AG04449 (cell line): Measurements from ENCODE around the gene MBD3L1.
A peak's percentile ranks its signal among the peaks of the same experiment; 100 is the strongest.

Source experiments
- CTCF ChIA-PET: fragments of 350-600 bp; formaldehyde crosslinking; extraction: SDS; loops from one replicate; lab custom pipeline; 2021; ENCODE audit warnings: antibody characterized with exemption; lab: Yijun Ruan, JAX
- POLR2A ChIA-PET: fragments of 400-600, 350-600 bp; formaldehyde crosslinking; extraction: SDS; loops from one replicate; lab custom pipeline; 2020; ENCODE audit warnings: antibody characterized with exemption, inconsistent platforms; lab: Yijun Ruan, JAX
- DNase-seq: peaks from one replicate; pipeline ENCODE4 v3.0.0-alpha.2; 2010; ENCODE audit warnings: low read depth, low spot score
- H3K4me3 ChIP-seq: 2 replicates; pipeline ENCODE4 v1.5.1; 2011; ENCODE audit warnings: low read depth, mild to moderate bottlenecking, control low read depth, low read length
- TF ChIP-seq, protein P1 (sequence below): IDR thresholded peaks from one replicate; pipeline ENCODE4 v1.5.1; 2011; ENCODE audit warnings: mild to moderate bottlenecking, moderate library complexity, low read length, control low read depth, inconsistent platforms; ENCODE audit not compliant: insufficient read depth; ENCODE audit errors: missing control alignments

MBD3L1 gene

DNA sequence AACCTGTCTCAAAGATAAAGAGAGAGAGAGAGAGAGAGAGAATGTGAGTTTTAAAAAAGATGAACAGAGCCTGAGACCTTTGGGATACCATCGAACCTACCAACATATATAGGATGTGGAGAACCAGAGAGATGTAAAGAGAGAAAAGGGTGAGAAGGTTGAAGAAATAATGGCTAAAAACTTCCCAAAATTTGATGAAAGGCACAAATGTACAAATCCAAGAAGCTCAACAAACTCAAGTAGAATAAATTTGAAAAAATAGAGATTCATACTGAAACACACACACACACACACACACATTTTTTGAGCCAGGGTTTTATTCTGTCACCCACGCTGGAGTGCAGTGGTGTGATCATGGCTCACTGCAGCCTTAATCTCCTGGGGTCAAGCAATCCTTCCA lies 16.4 kb upstream of the MBD3L1 start:
- no peak for DNase-seq
- CTCF ChIA-PET: no interaction called here
- POLR2A ChIA-PET: no interaction called here
- no peak overlapping the region for H3K4me3 ChIP-seq
- TF ChIP-seq, protein P1, sequence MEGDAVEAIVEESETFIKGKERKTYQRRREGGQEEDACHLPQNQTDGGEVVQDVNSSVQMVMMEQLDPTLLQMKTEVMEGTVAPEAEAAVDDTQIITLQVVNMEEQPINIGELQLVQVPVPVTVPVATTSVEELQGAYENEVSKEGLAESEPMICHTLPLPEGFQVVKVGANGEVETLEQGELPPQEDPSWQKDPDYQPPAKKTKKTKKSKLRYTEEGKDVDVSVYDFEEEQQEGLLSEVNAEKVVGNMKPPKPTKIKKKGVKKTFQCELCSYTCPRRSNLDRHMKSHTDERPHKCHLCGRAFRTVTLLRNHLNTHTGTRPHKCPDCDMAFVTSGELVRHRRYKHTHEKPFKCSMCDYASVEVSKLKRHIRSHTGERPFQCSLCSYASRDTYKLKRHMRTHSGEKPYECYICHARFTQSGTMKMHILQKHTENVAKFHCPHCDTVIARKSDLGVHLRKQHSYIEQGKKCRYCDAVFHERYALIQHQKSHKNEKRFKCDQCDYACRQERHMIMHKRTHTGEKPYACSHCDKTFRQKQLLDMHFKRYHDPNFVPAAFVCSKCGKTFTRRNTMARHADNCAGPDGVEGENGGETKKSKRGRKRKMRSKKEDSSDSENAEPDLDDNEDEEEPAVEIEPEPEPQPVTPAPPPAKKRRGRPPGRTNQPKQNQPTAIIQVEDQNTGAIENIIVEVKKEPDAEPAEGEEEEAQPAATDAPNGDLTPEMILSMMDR: no peak

DNA sequence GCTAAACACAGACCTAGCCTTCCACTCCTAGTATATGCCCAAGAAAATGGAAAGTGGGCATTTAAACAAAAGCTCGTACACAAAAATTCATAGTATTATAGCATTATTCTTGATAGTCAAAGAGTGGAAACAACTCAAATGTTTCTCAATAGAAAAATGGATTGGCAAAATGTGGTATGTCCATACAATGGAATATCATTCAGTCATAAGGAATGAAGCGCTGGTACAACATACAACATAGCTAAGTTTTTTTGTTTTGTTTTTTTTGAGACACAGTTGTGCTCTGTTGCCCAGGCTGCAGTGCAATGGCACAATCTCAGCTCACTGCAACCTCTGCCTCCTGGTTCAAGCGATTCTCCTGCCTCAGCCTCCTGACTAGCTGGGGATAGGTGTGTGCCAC lies 11.9 kb upstream of the MBD3L1 start:
- CTCF ChIA-PET: no interaction called here
- POLR2A ChIA-PET: no interaction called here
- no peak overlapping the region for H3K4me3 ChIP-seq
- no peak for DNase-seq
- TF ChIP-seq, protein P1: no peak

DNA sequence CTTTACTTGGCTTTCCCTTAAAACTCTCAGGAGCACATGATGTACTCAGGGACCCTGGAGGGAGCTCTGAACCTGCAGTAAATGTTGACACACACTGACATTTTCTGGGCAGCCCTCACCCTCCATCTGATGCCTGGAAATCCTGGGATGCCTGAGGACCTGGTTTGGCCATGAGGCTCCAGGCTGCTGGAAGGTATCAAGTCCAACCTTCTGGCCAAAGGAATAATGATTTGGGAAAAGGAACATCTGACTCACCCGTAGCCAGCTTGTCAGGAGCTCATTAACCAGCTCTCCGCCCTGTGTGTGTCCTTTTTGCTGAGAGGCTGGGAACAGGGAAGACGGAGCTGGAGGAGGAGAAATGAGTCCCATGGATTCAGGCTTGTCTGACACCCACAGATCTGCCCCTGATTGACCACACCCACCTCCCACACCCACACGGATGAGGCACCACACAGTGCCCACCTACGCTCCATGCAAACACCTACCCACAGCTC lies 10.4 kb upstream of the MBD3L1 start:
- CTCF ChIA-PET: no interaction called here
- POLR2A ChIA-PET: interaction anchor here (1.0 kb wide), 1 partner anchor 11 kb away, joined by 3 read pairs; no protein-coding TSS in a partner anchor
- H3K4me3 ChIP-seq: no peak overlapping the region
- TF ChIP-seq, protein P1: no peak
- DNase-seq: no peak

DNA sequence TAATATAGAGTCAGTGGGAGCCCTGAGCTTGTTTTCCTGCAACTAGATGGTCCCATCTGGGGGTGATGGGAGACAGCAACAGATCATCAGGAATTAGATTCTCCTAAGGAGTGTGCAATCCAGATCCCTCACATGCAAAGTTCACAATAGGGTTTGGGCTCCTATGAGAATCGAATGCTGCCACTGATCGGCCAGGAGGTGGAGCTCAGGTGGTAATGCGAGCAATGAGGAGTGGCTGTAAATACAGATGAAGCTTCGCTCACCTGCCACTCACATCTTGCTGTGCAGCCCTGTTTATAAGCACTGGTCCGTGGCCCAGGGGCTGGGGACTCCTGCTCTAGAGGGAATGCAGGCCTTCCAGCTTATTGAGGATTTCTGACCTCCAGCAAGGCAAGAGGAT lies 5.8 kb upstream of the MBD3L1 start:
- TF ChIP-seq, protein P1: no peak

DNA sequence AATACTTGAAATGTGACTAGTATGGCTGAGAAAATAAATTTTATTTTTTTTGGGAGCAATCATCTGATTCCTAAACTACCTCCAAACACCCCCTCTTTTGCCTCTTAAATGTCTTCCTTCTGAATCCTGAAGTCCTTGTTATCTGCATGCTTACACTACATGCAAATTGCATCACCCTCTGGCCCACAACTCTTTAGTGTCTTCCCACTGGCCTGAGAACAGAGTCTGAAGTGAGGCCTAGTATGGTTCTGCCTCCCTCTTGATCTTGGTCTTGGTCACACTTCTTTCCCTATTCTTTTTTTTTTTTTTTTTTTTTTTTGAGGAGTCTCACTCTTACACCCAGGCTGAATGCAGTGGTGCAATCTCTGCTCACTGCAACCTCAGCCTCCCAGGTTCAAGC lies 4.9 kb upstream of the MBD3L1 start:
- DNase-seq: no peak
- POLR2A ChIA-PET: no interaction called here
- CTCF ChIA-PET: no interaction called here
- TF ChIP-seq, protein P1: no peak
- no peak overlapping the region for H3K4me3 ChIP-seq

More for the DNA sequence above, 5.8 kb upstream of the MBD3L1 start:
- POLR2A ChIA-PET: no interaction called here
- no peak overlapping the region for H3K4me3 ChIP-seq
- CTCF ChIA-PET: no interaction called here
- no peak for DNase-seq

DNA sequence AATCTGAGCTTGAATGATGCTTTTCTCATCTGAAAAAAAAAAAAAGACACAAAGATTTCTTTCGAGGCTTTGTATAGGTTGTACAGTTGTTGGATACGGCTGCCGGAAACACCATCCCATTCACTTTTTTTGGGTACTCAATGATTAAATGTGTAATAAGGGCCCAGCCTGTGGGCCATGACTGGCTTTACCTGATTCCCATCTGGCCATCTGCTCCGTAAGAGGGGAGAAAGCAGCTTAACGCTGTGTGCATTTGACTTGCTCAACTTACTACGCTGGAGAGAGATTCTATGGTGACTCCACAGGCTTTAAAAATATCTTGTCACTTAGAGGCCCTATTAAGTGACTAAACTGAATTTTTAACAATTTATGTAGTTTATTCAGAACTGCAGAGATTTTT lies 804 bp upstream of the MBD3L1 start:
- TF ChIP-seq, protein P1: no peak

More for the DNA sequence above, 804 bp upstream of the MBD3L1 start:
- no peak for DNase-seq
- CTCF ChIA-PET: interaction anchor here (0.6 to 1.7 kb wide), 3 partner anchors 19 to 250 kb away, joined by 3 to 4 read pairs (median 3); no protein-coding TSS in a partner anchor
- peak overlapping the region; percentile 73 for H3K4me3 ChIP-seq
- POLR2A ChIA-PET: no interaction called here
